ENCODE results near the gene CLSTN2. TPM values are rescaled to one million over a fixed set of nuclear protein-coding genes. Genes with fewer than 3 reads are reported as not detected.

CLSTN2 gene
- total and polyA plus RNA-seq, 2 of the 4 experiments (the other 2 are of a cell fraction): under 0.01 to 0.07 TPM

DNA sequence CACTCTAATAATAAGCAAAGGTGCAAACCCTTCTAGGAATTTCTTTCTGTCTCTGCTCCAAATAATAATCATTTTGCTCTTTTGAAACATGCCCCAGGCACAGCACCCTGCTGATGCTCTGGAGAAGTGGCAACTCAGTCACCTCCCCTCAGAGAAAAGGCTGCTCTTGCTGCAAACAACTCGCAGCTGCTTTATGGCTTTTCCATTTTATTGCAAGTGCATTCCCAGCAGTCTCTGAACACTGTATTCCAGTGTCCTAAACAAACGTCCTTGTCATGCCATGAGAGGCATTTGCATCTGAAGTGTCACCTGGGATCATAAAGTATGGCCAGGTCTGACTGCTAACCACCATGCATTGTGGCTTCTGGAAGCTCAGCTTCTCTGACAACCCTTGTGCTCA lies 384.8 kb downstream of the CLSTN2 start:
- Histone ChIP-seq H2BK120ac (ENCODE audit: low read depth, low read length) (no peak overlapping the region), H3K9me1 (ENCODE audit: insufficient read depth, low read length) (no peaks in the 10 kb centered on the region; the same call in 1 of the 2 replicates), H4K20me1 (ENCODE audit: insufficient read depth, low read length) (no peaks in the 10 kb centered on the region), H2BK15ac (ENCODE audit: low read depth, low read length) (no peak overlapping the region), H3K36me3 (ENCODE audit: control insufficient read depth, insufficient read depth, low read length) (no peaks in the 10 kb centered on the region), H2BK20ac (ENCODE audit: low read depth, low read length) (no peak overlapping the region), H3K27ac (ENCODE audit: insufficient read depth, low read length) (no peak overlapping the region), H3K4me3 (ENCODE audit: insufficient read depth, low read depth, low read length) (no peak overlapping the region), H4K8ac (ENCODE audit: low read depth in 2 of 2, low read length in 2 of 2) (no peak overlapping the region), H2AK9ac (replicated peaks; ENCODE audit: low read depth, low read length, poor library complexity) (no peak overlapping the region), H3K23ac (ENCODE audit: low read depth, low read length) (no peak overlapping the region), H4K91ac (ENCODE audit: insufficient read depth, low read depth, low read length) (no peak overlapping the region), H2AFZ (replicated peaks; ENCODE audit: low read length, poor library complexity) (no peak overlapping the region), H3K27me3 (ENCODE audit: control insufficient read depth, insufficient read depth, low read length) (no peaks in the 10 kb centered on the region), H3K56ac (ENCODE audit: extremely low read depth, insufficient read depth, low read length) (no peak overlapping the region), H3K9me3 (ENCODE audit: control insufficient read depth, insufficient read depth, low read length) (no peaks in the 10 kb centered on the region), H4K5ac (ENCODE audit: low read depth, low read length) (no peak overlapping the region), H3K4me2 (ENCODE audit: low read depth, low read length) (no peak overlapping the region), H3K4ac (ENCODE audit: low read depth, low read length) (no peak overlapping the region), H3K4me1 (ENCODE audit: control insufficient read depth, insufficient read depth, low read length) (no peaks in the 10 kb centered on the region), H2BK5ac (ENCODE audit: low read depth, low read length, poor library complexity, severe bottlenecking) (no peak overlapping the region), H3K79me1 (ENCODE audit: low read depth in 1 of 2, low read length in 2 of 2) (no peaks in the 10 kb centered on the region), H3K9ac (ENCODE audit: low read depth, low read length) (no peak overlapping the region), H2AK5ac (ENCODE audit: low read depth, low read length) (no peak overlapping the region), H3K14ac (replicated peaks; ENCODE audit: low read depth, low read length) (no peak overlapping the region), H3K18ac (ENCODE audit: low read depth, low read length) (no peak overlapping the region)
- TF ChIP-seq MAFK (IDR thresholded peaks at IDR 0.05; ENCODE audit: low read depth, low read length): no peak
- TF ChIP-seq, protein P1, sequence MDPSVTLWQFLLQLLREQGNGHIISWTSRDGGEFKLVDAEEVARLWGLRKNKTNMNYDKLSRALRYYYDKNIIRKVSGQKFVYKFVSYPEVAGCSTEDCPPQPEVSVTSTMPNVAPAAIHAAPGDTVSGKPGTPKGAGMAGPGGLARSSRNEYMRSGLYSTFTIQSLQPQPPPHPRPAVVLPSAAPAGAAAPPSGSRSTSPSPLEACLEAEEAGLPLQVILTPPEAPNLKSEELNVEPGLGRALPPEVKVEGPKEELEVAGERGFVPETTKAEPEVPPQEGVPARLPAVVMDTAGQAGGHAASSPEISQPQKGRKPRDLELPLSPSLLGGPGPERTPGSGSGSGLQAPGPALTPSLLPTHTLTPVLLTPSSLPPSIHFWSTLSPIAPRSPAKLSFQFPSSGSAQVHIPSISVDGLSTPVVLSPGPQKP (IDR thresholded peaks at IDR 0.05; ENCODE audit: borderline replicate concordance, low read depth, low read length): no peak
- TF ChIP-seq MXI1 (IDR thresholded peaks at IDR 0.05; ENCODE audit: borderline replicate concordance, low read depth, low read length): no peak
- no peak for TF ChIP-seq CHD1 (IDR thresholded peaks at IDR 0.05; ENCODE audit: low read depth, low read length)
- TF ChIP-seq RAD21 (IDR thresholded peaks at IDR 0.05; ENCODE audit: low read length): no peak
- TF ChIP-seq POLR2A (IDR thresholded peaks at IDR 0.05; ENCODE audit: low read depth, low read length): no peak
- no peak for TF ChIP-seq RCOR1 (IDR thresholded peaks at IDR 0.05; ENCODE audit: insufficient replicate concordance, low read length)
- no peak for TF ChIP-seq RFX5 (IDR thresholded peaks at IDR 0.05; ENCODE audit: low read depth, low read length)
- no peak for TF ChIP-seq FOS (IDR thresholded peaks at IDR 0.05; ENCODE audit: low read depth, low read length)
- TF ChIP-seq CEBPB (IDR thresholded peaks at IDR 0.05; ENCODE audit: low read depth, low read length): no peak
- TF ChIP-seq, protein P2, sequence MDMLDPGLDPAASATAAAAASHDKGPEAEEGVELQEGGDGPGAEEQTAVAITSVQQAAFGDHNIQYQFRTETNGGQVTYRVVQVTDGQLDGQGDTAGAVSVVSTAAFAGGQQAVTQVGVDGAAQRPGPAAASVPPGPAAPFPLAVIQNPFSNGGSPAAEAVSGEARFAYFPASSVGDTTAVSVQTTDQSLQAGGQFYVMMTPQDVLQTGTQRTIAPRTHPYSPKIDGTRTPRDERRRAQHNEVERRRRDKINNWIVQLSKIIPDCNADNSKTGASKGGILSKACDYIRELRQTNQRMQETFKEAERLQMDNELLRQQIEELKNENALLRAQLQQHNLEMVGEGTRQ (IDR thresholded peaks at IDR 0.05; ENCODE audit: low read depth, low read length): no peak
- no peak for TF ChIP-seq SMC3 (IDR thresholded peaks at IDR 0.05; ENCODE audit: low read depth, low read length)
- no peak for TF ChIP-seq MAZ (IDR thresholded peaks at IDR 0.05; ENCODE audit: borderline replicate concordance, low read depth, low read length)
- TF ChIP-seq, protein P3, sequence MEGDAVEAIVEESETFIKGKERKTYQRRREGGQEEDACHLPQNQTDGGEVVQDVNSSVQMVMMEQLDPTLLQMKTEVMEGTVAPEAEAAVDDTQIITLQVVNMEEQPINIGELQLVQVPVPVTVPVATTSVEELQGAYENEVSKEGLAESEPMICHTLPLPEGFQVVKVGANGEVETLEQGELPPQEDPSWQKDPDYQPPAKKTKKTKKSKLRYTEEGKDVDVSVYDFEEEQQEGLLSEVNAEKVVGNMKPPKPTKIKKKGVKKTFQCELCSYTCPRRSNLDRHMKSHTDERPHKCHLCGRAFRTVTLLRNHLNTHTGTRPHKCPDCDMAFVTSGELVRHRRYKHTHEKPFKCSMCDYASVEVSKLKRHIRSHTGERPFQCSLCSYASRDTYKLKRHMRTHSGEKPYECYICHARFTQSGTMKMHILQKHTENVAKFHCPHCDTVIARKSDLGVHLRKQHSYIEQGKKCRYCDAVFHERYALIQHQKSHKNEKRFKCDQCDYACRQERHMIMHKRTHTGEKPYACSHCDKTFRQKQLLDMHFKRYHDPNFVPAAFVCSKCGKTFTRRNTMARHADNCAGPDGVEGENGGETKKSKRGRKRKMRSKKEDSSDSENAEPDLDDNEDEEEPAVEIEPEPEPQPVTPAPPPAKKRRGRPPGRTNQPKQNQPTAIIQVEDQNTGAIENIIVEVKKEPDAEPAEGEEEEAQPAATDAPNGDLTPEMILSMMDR (conservative IDR thresholded peaks at IDR 0.05; ENCODE audit: low read depth, low read length): no peak
- no peak for TF ChIP-seq BHLHE40 (IDR thresholded peaks at IDR 0.05; ENCODE audit: low read depth, low read length)
- no TSS peak for BruUV-seq (replicated peaks)
- WGBS, 2 experiments (ENCODE audit: extremely low coverage in 2 of 2, insufficient read length in 1 of 2): no CpG with 5 or more reads among the region's 2 CpGs
- in situ Hi-C loops (cut with MboI; ENCODE audit: low sequenced_read_pairs) (no loop called here), intact Hi-C loops (cut with micrococcal nuclease) (no loop called here), dilution Hi-C loops (cut with HindIII; ENCODE audit: low sequenced_read_pairs, unreplicated experiment) (no loop called here)
- ChIA-PET POLR2A (ENCODE audit: unreplicated experiment) (no interaction called here), CTCF (no interaction called here)
- DNase-seq: no peak
- no peak for ATAC-seq (ENCODE audit: low read depth)

Measured in IMR-90 (cell line).